Measurements from ENCODE around the gene KIAA1217. TPM values are rescaled to one million over a fixed set of nuclear protein-coding genes. Genes with fewer than 3 reads are reported as not detected.

Gene KIAA1217
- total and polyA plus RNA-seq, 2 donors from 2014 or later: 10.4 to 63.8 TPM

GRCh38 chr10:24544776-24545175 lies 335.8 kb downstream of the KIAA1217 start:
- DNase-seq (no peak), FAIRE-seq (no peak)
- intact Hi-C loops (cut with DNase I): no loop called here
- Histone ChIP-seq H3K4me3 (ENCODE audit: low read length in 3 of 3) (no peak overlapping the region), H3K9ac (ENCODE audit: low read length in 3 of 3) (no peak overlapping the region), H3K27me3 (ENCODE audit: control insufficient read depth, insufficient read depth, low read length) (no peaks in the 10 kb centered on the region), H3K27ac (ENCODE audit: low read depth in 2 of 2, low read length in 2 of 2) (no peak overlapping the region), H3K9me3 (ENCODE audit: control insufficient read depth in 2 of 3, insufficient read depth in 1 of 3, low read length in 3 of 3) (no peaks in the 10 kb centered on the region), H3K4me1 (ENCODE audit: control insufficient read depth in 2 of 3, insufficient read depth in 2 of 3, low read depth in 1 of 3, low read length in 3 of 3) (peaks cover 0 to 4% (median 0%) of the 10 kb centered on the region in 3 donors), H3K36me3 (ENCODE audit: control insufficient read depth in 2 of 3, insufficient read depth in 3 of 3, low read length in 3 of 3) (peaks cover 11 to 54% (median 30%) of the 10 kb centered on the region in 3 donors)
- TF ChIP-seq CTCF (IDR thresholded peaks at IDR 0.05; ENCODE audit: borderline replicate concordance, extremely low read depth, insufficient read depth): no peak

GRCh38 chr10:24545585-24545984 lies 336.6 kb downstream of the KIAA1217 start:
- H3K27me3 ChIP-seq (ENCODE audit: control insufficient read depth, insufficient read depth, low read length): no peaks in the 10 kb centered on the region
- DNase-seq (no peak), FAIRE-seq (no peak)
- no peak overlapping the region for H3K9ac ChIP-seq (ENCODE audit: low read length in 3 of 3)
- no peaks in the 10 kb centered on the region for H3K9me3 ChIP-seq (ENCODE audit: control insufficient read depth in 2 of 3, insufficient read depth in 1 of 3, low read length in 3 of 3)
- intact Hi-C loops (cut with DNase I): no loop called here
- peaks cover 11 to 54% (median 30%) of the 10 kb centered on the region in 3 donors for H3K36me3 ChIP-seq (ENCODE audit: control insufficient read depth in 2 of 3, insufficient read depth in 3 of 3, low read length in 3 of 3)
- no peak for TF ChIP-seq CTCF (IDR thresholded peaks at IDR 0.05; ENCODE audit: borderline replicate concordance, extremely low read depth, insufficient read depth)
- H3K27ac ChIP-seq (ENCODE audit: low read depth in 2 of 2, low read length in 2 of 2): no peak overlapping the region
- H3K4me1 ChIP-seq (ENCODE audit: control insufficient read depth in 2 of 3, insufficient read depth in 2 of 3, low read depth in 1 of 3, low read length in 3 of 3): peaks cover 0 to 4% (median 0%) of the 10 kb centered on the region in 3 donors
- H3K4me3 ChIP-seq (ENCODE audit: low read length in 3 of 3): no peak overlapping the region

- DNase-seq: no peak
Measured at GRCh38 chr10:24550680-24551079, 341.7 kb downstream of the KIAA1217 start.

More at GRCh38 chr10:24550680-24551079, 341.7 kb downstream of the KIAA1217 start:
- H3K9me3 ChIP-seq (ENCODE audit: control insufficient read depth in 2 of 3, insufficient read depth in 1 of 3, low read length in 3 of 3): no peaks in the 10 kb centered on the region
- no peak overlapping the region for H3K27ac ChIP-seq (ENCODE audit: low read depth in 2 of 2, low read length in 2 of 2)
- peaks cover 0 to 13% (median 4%) of the 10 kb centered on the region in 3 donors for H3K36me3 ChIP-seq (ENCODE audit: control insufficient read depth in 2 of 3, insufficient read depth in 3 of 3, low read length in 3 of 3)
- no peaks in the 10 kb centered on the region for H3K27me3 ChIP-seq (ENCODE audit: control insufficient read depth, insufficient read depth, low read length)
- intact Hi-C loops (cut with DNase I): no loop called here
- no peak for TF ChIP-seq CTCF (IDR thresholded peaks at IDR 0.05; ENCODE audit: borderline replicate concordance, extremely low read depth, insufficient read depth)
- no peak for FAIRE-seq
- H3K9ac ChIP-seq (ENCODE audit: low read length in 3 of 3): no peak overlapping the region
- no peak overlapping the region for H3K4me3 ChIP-seq (ENCODE audit: low read length in 3 of 3)
- no peaks in the 10 kb centered on the region for H3K4me1 ChIP-seq (ENCODE audit: control insufficient read depth in 2 of 3, insufficient read depth in 2 of 3, low read depth in 1 of 3, low read length in 3 of 3)

All from kidney (tissue), 14 donors.